ENCODE data around the gene MVK.

GRCh38 chr12:109594556-109595317, 21.1 kb downstream of the MVK start:
- TF ChIP-seq CTCF (IDR thresholded peaks at IDR 0.05; ENCODE audit: insufficient read depth, low read depth, low read length) (no peak), EZH2 (IDR thresholded peaks at IDR 0.05; ENCODE audit: insufficient read depth, low read length) (no peak)

Measured in astrocyte (in vitro differentiated cells and primary cell).